HG03175 (cell line): ENCODE results near the gene DES.

ENCODE experiments used
- ATAC-seq: cut with Tn5 transposase; IDR thresholded peaks from one replicate; pipeline ENCODE4 v1.9.1; 2021; ENCODE audit warnings: mild to moderate bottlenecking, moderate library complexity; ENCODE audit not compliant: unreplicated experiment

The DES gene

DNA sequence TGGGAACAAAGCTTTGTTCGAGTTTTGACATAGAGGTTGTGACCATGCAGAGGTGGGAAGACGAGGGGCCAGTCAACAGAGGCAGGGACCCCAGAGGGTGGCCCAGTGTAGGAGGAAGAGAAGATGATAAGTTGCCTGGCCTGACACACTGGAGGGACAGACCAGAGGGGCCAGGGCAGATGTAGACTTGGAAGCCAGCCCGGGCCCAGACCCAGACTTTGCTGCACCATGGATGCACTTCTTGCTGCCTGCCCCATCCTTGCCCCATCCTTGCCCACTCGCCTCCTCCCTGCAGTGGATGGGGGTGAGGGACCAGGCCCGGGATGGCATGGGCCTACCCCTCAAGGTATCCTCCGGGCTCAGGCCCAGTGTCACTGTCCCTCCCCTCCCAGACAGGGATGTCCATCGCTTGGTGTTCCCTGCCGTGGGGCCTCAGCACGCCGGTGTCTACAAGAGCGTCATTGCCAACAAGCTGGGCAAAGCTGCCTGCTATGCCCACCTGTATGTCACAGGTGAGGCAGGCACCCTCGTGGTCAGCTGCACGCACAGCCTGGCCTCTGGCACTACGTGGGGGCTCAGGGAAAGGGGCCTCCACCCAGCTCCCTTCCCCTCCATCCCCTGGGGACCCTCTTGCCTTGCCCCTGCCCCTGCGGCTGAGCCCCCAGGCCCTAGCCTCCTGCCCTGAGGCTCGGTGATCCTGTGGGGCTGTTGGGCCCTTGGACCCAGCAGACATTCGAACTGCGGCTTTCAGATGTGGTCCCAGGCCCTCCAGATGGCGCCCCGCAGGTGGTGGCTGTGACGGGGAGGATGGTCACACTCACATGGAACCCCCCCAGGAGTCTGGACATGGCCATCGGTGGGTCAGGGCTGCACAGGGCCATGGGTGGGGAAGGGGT lies 53.5 kb downstream of the DES start:
- no peak for ATAC-seq

GRCh38 chr2:219472629-219473187 lies 54.5 kb downstream of the DES start:
- no peak for ATAC-seq

- no peak for ATAC-seq
Measured at GRCh38 chr2:219473511-219473910, 55.3 kb downstream of the DES start.

DNA sequence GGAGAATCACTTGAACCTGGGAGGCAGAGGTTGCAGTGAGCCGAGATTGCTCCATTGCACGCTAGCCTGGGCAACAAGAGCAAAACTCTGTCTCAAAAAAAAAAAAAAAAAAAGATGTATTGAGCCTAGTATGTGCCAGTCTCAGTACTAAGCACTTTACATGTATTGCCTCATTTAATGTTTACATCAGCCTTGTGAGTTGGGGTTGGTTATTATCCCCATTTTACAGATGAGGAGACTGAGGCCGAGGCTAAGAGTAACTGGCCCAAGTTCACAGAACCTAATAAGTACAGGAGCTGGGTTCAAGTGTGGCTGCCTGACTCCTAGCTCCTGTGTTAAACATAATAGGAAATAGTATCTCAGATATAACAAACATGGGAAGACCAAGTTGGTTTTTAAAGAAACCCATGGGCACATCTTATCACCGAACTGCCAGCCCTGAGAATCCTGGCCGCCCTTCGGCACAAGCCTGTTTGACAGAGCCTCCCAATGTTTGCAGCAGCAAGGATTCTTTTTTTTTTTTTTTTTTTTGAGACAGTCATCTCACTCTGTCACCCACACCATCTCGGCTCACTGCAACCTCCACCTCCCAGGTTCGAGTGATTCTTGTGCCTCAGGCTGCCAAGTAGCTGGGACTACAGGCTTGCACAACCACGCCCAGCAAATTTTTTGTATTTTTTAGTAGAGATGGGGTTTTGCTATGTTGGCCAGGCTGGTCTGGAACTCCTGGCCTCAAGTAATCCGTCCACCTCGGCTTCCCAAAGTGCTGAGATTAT lies 56.3 kb downstream of the DES start:
- ATAC-seq = no peak

DNA sequence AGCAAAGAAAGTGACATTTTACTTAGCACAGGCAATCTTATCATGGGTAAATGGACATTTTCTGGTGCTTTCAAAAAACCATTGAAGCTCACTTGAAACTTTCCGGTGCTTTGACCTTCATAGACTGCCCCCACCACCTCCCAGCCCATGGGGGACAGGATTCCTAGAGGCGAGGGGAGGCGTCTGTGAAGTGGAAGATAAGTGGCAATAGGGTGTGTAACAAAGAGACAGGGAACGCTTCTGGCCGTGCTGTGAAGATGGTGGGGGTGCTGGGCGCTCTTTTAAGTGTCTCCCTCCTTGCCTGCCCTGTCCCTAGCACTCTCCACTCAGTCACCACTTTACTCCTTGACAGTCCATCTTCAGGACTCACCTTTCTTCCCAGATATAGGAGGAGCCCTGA lies 57.1 kb downstream of the DES start:
- ATAC-seq = no peak

DNA sequence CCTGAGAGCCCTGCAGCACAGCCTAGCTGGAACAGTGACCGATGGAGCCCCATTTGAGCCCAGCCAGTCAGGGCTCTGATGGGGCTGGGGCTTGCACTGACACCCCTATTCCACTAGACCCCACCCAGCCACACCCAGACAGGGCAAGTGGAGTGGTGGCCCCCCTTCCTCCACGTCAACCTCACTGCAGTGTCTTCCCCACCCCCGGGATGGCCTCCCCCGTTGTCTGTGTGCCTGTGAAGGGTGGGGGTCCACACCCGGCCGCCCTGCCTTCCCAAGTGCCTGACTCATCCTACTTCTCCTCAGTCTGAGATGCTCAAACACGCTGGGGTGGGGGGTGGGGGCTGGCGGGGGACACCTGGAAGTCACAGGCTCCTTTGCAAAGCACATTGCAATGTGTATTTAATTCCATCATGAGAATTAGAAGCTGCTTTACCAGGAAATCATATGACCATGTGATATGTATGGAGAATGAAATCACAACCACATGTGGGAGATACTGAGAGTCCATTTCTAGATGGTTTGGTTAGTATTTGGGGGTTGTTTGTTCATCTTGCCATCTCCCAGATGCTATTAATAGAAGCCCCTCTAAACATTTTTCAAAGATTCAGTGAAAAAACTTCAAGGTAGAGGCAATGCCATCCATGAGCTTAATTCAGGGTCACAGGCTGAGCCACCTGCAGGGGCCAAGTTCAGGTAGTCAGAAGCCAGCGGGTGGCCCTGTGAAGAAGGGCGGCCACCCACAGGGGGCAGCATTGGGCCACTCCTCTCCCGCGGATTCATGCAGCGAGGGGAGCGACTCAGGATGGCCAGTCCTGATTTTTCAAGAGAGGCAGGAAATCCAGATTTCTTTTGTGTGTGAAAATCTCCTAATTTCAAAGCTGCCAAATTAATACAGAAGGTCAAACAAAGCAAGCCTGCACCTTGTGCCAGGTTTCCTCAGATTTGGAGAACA lies 57.8 kb downstream of the DES start:
- ATAC-seq = peak; percentile 58
